Endothelial cell of umbilical vein (primary cell): ENCODE measurements around the gene CHCHD3.

ENCODE experiments used
- CTCF ChIP-seq, 2 donors: IDR thresholded peaks; 1 replicate in 1 of 2; 2 replicates in 1 of 2; pipeline ENCODE4 v1.5.1; 2011; ENCODE audit warnings: low read length in 2 of 2, mild to moderate bottlenecking in 2 of 2, moderate library complexity in 2 of 2, control low read depth in 1 of 2, inconsistent platforms in 1 of 2, low read depth in 1 of 2; ENCODE audit not compliant: insufficient read depth in 1 of 2; ENCODE audit errors: extremely low read depth in 1 of 2
- EZH2 ChIP-seq: IDR thresholded peaks from 2 replicates; pipeline ENCODE4 v1.6.1; 2012; ENCODE audit warnings: borderline replicate concordance, low read depth, mild to moderate bottlenecking, moderate library complexity, low read length, inconsistent platforms; ENCODE audit not compliant: severe bottlenecking
- FOS ChIP-seq: IDR thresholded peaks from 2 replicates; pipeline ENCODE4 v1.6.1; 2011; ENCODE audit warnings: mild to moderate bottlenecking, low read length, moderate library complexity, borderline replicate concordance; ENCODE audit not compliant: insufficient read depth
- GATA2 ChIP-seq: IDR thresholded peaks from 2 replicates; pipeline ENCODE4 v1.7.0; 2011; ENCODE audit warnings: low read depth, mild to moderate bottlenecking, moderate library complexity, mixed read lengths, low read length; ENCODE audit not compliant: insufficient read length, insufficient read depth
- JUN ChIP-seq: IDR thresholded peaks from 2 replicates; pipeline ENCODE4 v1.6.1; 2011; ENCODE audit warnings: borderline replicate concordance, low read depth; ENCODE audit not compliant: insufficient read length, insufficient read depth
- POLR2A ChIP-seq: IDR thresholded peaks from 2 replicates; pipeline ENCODE4 v1.6.1; 2012; ENCODE audit warnings: low read depth, mild to moderate bottlenecking, control low read depth, low read length
- POLR2AphosphoS5 ChIP-seq: IDR thresholded peaks from 2 replicates; pipeline ENCODE4 v1.6.1; 2012; ENCODE audit warnings: low read depth, mild to moderate bottlenecking, control low read depth, low read length, moderate library complexity; ENCODE audit not compliant: insufficient read depth
- TF ChIP-seq, protein P1 (sequence below): IDR thresholded peaks from 2 replicates; pipeline ENCODE4 v1.6.1; 2011; ENCODE audit not compliant: insufficient read depth, insufficient read length

- TF ChIP-seq POLR2AphosphoS5: no peak
- TF ChIP-seq POLR2A: no peak
- no peak for TF ChIP-seq CTCF (IDR thresholded peaks at IDR 0.05; ENCODE audit: extremely low read depth in 1 of 2, insufficient read depth in 1 of 2, low read depth in 1 of 2, low read length in 2 of 2)
- no peak for TF ChIP-seq EZH2
- no peak for TF ChIP-seq FOS
- TF ChIP-seq, protein P1, sequence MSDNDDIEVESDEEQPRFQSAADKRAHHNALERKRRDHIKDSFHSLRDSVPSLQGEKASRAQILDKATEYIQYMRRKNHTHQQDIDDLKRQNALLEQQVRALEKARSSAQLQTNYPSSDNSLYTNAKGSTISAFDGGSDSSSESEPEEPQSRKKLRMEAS: no peak
- TF ChIP-seq GATA2: no peak
- no peak for TF ChIP-seq JUN
Observed at GRCh38 chr7:133071506-133071905, 10.4 kb downstream of the CHCHD3 start.
